ENCODE data around the gene NIPAL4.

NIPAL4 gene

GRCh38 chr5:157454273-157454672 lies 5.7 kb upstream of the NIPAL4 start:
- Mint-ChIP-seq H3K9me3 (no peaks in the 10 kb centered on the region), H3K36me3 (no peaks in the 10 kb centered on the region), H3K27ac (no peak overlapping the region), H3K4me3 (no peak overlapping the region), H3K4me1 (peaks cover 36% of the 10 kb centered on the region), H3K27me3 (no peaks in the 10 kb centered on the region)
- ATAC-seq: no peak

- Mint-ChIP-seq H3K27me3 (no peaks in the 10 kb centered on the region), H3K27ac (no peak overlapping the region), H3K9me3 (no peaks in the 10 kb centered on the region), H3K4me1 (peaks cover 42% of the 10 kb centered on the region), H3K4me3 (no peak overlapping the region), H3K36me3 (no peaks in the 10 kb centered on the region)
- no peak for ATAC-seq
Observed at GRCh38 chr5:157455057-157455456, 5.0 kb upstream of the NIPAL4 start.

GRCh38 chr5:157456301-157456700 lies 3.7 kb upstream of the NIPAL4 start:
- no peaks in the 10 kb centered on the region for H3K36me3 Mint-ChIP-seq
- H3K9me3 Mint-ChIP-seq: no peaks in the 10 kb centered on the region
- H3K27ac Mint-ChIP-seq: no peak overlapping the region
- no peak overlapping the region for H3K4me3 Mint-ChIP-seq
- H3K4me1 Mint-ChIP-seq: peaks cover 46% of the 10 kb centered on the region
- ATAC-seq: no peak
- no peaks in the 10 kb centered on the region for H3K27me3 Mint-ChIP-seq

- Mint-ChIP-seq H3K9me3 (no peaks in the 10 kb centered on the region), H3K27ac (peak overlapping the region; percentile 24), H3K4me3 (no peak overlapping the region), H3K4me1 (peaks cover 42% of the 10 kb centered on the region), H3K27me3 (no peaks in the 10 kb centered on the region), H3K36me3 (no peaks in the 10 kb centered on the region)
- ATAC-seq: no peak
Observed at GRCh38 chr5:157457391-157457790, 2.6 kb upstream of the NIPAL4 start.

GRCh38 chr5:157458835-157459234 lies 1.2 kb upstream of the NIPAL4 start:
- Mint-ChIP-seq H3K27ac (peak overlapping the region; percentile 80), H3K27me3 (no peaks in the 10 kb centered on the region), H3K4me3 (no peak overlapping the region), H3K36me3 (peaks cover 2% of the 10 kb centered on the region), H3K9me3 (no peaks in the 10 kb centered on the region), H3K4me1 (peaks cover 51% of the 10 kb centered on the region)
- no peak for ATAC-seq

- peaks cover 54% of the 10 kb centered on the region for H3K4me1 Mint-ChIP-seq
- peaks cover 9% of the 10 kb centered on the region for H3K36me3 Mint-ChIP-seq
- no peaks in the 10 kb centered on the region for H3K9me3 Mint-ChIP-seq
- no peaks in the 10 kb centered on the region for H3K27me3 Mint-ChIP-seq
- ATAC-seq: no peak
- peak overlapping the region; percentile 80 for H3K27ac Mint-ChIP-seq
- peak overlapping the region; percentile 86 for H3K4me3 Mint-ChIP-seq
Observed at GRCh38 chr5:157460921-157461792, 1.1 kb downstream of the NIPAL4 start.

- no peaks in the 10 kb centered on the region for H3K27me3 Mint-ChIP-seq
- peaks cover 45% of the 10 kb centered on the region for H3K4me1 Mint-ChIP-seq
Observed at GRCh38 chr5:157463081-157463480, 3.1 kb downstream of the NIPAL4 start.

GRCh38 chr5:157463621-157464518 lies 3.9 kb downstream of the NIPAL4 start:
- ATAC-seq: no peak
- Mint-ChIP-seq H3K9me3 (no peaks in the 10 kb centered on the region), H3K27ac (peak overlapping the region; percentile 48), H3K4me1 (peaks cover 37% of the 10 kb centered on the region), H3K27me3 (no peaks in the 10 kb centered on the region), H3K36me3 (peaks cover 15% of the 10 kb centered on the region), H3K4me3 (peak overlapping the region; percentile 22)

More at GRCh38 chr5:157463081-157463480, 3.1 kb downstream of the NIPAL4 start:
- Mint-ChIP-seq H3K4me3 (no peak overlapping the region), H3K36me3 (peaks cover 15% of the 10 kb centered on the region), H3K9me3 (no peaks in the 10 kb centered on the region), H3K27ac (no peak overlapping the region)
- no peak for ATAC-seq

GRCh38 chr5:157464519-157465171 lies 4.6 kb downstream of the NIPAL4 start:
- Mint-ChIP-seq H3K27me3 (no peaks in the 10 kb centered on the region), H3K4me1 (peaks cover 30% of the 10 kb centered on the region), H3K36me3 (peaks cover 15% of the 10 kb centered on the region), H3K27ac (peak overlapping the region; percentile 48), H3K4me3 (peak overlapping the region; percentile 22), H3K9me3 (no peaks in the 10 kb centered on the region)
- ATAC-seq: peak; percentile 62

GRCh38 chr5:157468293-157468965 lies 8.4 kb downstream of the NIPAL4 start:
- Mint-ChIP-seq H3K27me3 (no peaks in the 10 kb centered on the region), H3K4me3 (no peak overlapping the region), H3K36me3 (peaks cover 30% of the 10 kb centered on the region), H3K27ac (no peak overlapping the region), H3K4me1 (peaks cover 26% of the 10 kb centered on the region), H3K9me3 (no peaks in the 10 kb centered on the region)
- no peak for ATAC-seq

- Mint-ChIP-seq H3K36me3 (peaks cover 31% of the 10 kb centered on the region), H3K9me3 (no peaks in the 10 kb centered on the region), H3K4me1 (peaks cover 25% of the 10 kb centered on the region), H3K4me3 (no peak overlapping the region), H3K27me3 (no peaks in the 10 kb centered on the region), H3K27ac (no peak overlapping the region)
- no peak for ATAC-seq
Observed at GRCh38 chr5:157469073-157469472, 9.1 kb downstream of the NIPAL4 start.

- Mint-ChIP-seq H3K9me3 (no peaks in the 10 kb centered on the region), H3K36me3 (peaks cover 28% of the 10 kb centered on the region), H3K4me1 (peaks cover 18% of the 10 kb centered on the region), H3K4me3 (no peak overlapping the region), H3K27me3 (no peaks in the 10 kb centered on the region), H3K27ac (peak overlapping the region; percentile 43)
- no peak for ATAC-seq
Observed at GRCh38 chr5:157469687-157470086, 9.7 kb downstream of the NIPAL4 start.

- Mint-ChIP-seq H3K36me3 (peaks cover 36% of the 10 kb centered on the region), H3K9me3 (no peaks in the 10 kb centered on the region), H3K4me3 (no peak overlapping the region), H3K27ac (peak overlapping the region; percentile 43), H3K4me1 (peaks cover 22% of the 10 kb centered on the region), H3K27me3 (no peaks in the 10 kb centered on the region)
- no peak for ATAC-seq
Observed at GRCh38 chr5:157470631-157471030, 10.6 kb downstream of the NIPAL4 start.

GRCh38 chr5:157471709-157472108 lies 11.7 kb downstream of the NIPAL4 start:
- Mint-ChIP-seq H3K4me3 (no peak overlapping the region), H3K27me3 (no peaks in the 10 kb centered on the region), H3K9me3 (no peaks in the 10 kb centered on the region), H3K27ac (peak overlapping the region; percentile 43), H3K4me1 (peaks cover 24% of the 10 kb centered on the region), H3K36me3 (peaks cover 31% of the 10 kb centered on the region)
- no peak for ATAC-seq

Data from stimulated activated memory B cell treated with anti-CD40 and anti-IgM and Interleukin-4, amounts not matched to agents 10 μg/mL and 1 μg/mL and 100 μg/mL, for 72 hours (primary cell).